ENCODE measurements around the gene SLC38A8.

SLC38A8 gene

GRCh38 chr16:84044118-84044488, 1.5 kb upstream of the SLC38A8 start:
- peak overlapping the region; percentile 49 for H3K4me2 ChIP-seq (ENCODE audit: low read depth, low read length, poor library complexity, severe bottlenecking)
- no peaks in the 10 kb centered on the region for H4K20me1 ChIP-seq (ENCODE audit: insufficient read depth, low read length, poor library complexity, severe bottlenecking)
- no peaks in the 10 kb centered on the region for H3K79me2 ChIP-seq (ENCODE audit: insufficient read depth, low read length)
- TF ChIP-seq CTCF (conservative IDR thresholded peaks at IDR 0.05; ENCODE audit: low read length): peak; percentile 57
- TF ChIP-seq EZH2phosphoT487 (IDR thresholded peaks at IDR 0.05; ENCODE audit: borderline replicate concordance): no peak
- H3K9ac ChIP-seq (ENCODE audit: low read depth, low read length, poor library complexity, severe bottlenecking): no peak overlapping the region
- no peaks in the 10 kb centered on the region for H3K9me2 ChIP-seq (replicated peaks; ENCODE audit: low read depth, low read length)
- no peaks in the 10 kb centered on the region for H3F3A ChIP-seq (ENCODE audit: low read depth)
- H3K9me3 ChIP-seq (ENCODE audit: insufficient read depth, low read depth, low read length): no peaks in the 10 kb centered on the region
- H3K27me3 ChIP-seq (ENCODE audit: insufficient read depth, low read length, poor library complexity, severe bottlenecking): no peaks in the 10 kb centered on the region
- peaks cover 16% of the 10 kb centered on the region for H3K4me1 ChIP-seq (ENCODE audit: insufficient read depth, low read length, poor library complexity, severe bottlenecking)
- no peak overlapping the region for H2AFZ ChIP-seq (ENCODE audit: low read length)
- no peak overlapping the region for H3K4me3 ChIP-seq (ENCODE audit: low read length, poor library complexity, severe bottlenecking)
- H3K36me3 ChIP-seq (ENCODE audit: insufficient read depth, low read length): no peaks in the 10 kb centered on the region

GRCh38 chr16:84043486-84044117, 1.0 kb upstream of the SLC38A8 start:
- H3K27me3 ChIP-seq (ENCODE audit: insufficient read depth, low read length, poor library complexity, severe bottlenecking): no peaks in the 10 kb centered on the region
- H3F3A ChIP-seq (ENCODE audit: low read depth): no peaks in the 10 kb centered on the region
- no peaks in the 10 kb centered on the region for H4K20me1 ChIP-seq (ENCODE audit: insufficient read depth, low read length, poor library complexity, severe bottlenecking)

GRCh38 chr16:84042879-84043485, 387 bp upstream of the SLC38A8 start:
- no peaks in the 10 kb centered on the region for H4K20me1 ChIP-seq (ENCODE audit: insufficient read depth, low read length, poor library complexity, severe bottlenecking)
- no peaks in the 10 kb centered on the region for H3K9me2 ChIP-seq (replicated peaks; ENCODE audit: low read depth, low read length)
- no peak overlapping the region for H2AFZ ChIP-seq (ENCODE audit: low read length)
- peak overlapping the region; percentile 49 for H3K4me2 ChIP-seq (ENCODE audit: low read depth, low read length, poor library complexity, severe bottlenecking)
- H3K79me2 ChIP-seq (ENCODE audit: insufficient read depth, low read length): no peaks in the 10 kb centered on the region
- no peaks in the 10 kb centered on the region for H3K9me3 ChIP-seq (ENCODE audit: insufficient read depth, low read depth, low read length)
- TF ChIP-seq EZH2phosphoT487 (IDR thresholded peaks at IDR 0.05; ENCODE audit: borderline replicate concordance): no peak
- no peak for TF ChIP-seq CTCF (conservative IDR thresholded peaks at IDR 0.05; ENCODE audit: low read length)
- no peaks in the 10 kb centered on the region for H3F3A ChIP-seq (ENCODE audit: low read depth)
- no peaks in the 10 kb centered on the region for H3K27me3 ChIP-seq (ENCODE audit: insufficient read depth, low read length, poor library complexity, severe bottlenecking)
- no peaks in the 10 kb centered on the region for H3K36me3 ChIP-seq (ENCODE audit: insufficient read depth, low read length)
- H3K4me3 ChIP-seq (ENCODE audit: low read length, poor library complexity, severe bottlenecking): peak overlapping the region; percentile 9
- H3K4me1 ChIP-seq (ENCODE audit: insufficient read depth, low read length, poor library complexity, severe bottlenecking): peaks cover 16% of the 10 kb centered on the region
- no peak overlapping the region for H3K9ac ChIP-seq (ENCODE audit: low read depth, low read length, poor library complexity, severe bottlenecking)

More at GRCh38 chr16:84043486-84044117, 1.0 kb upstream of the SLC38A8 start:
- TF ChIP-seq CTCF (conservative IDR thresholded peaks at IDR 0.05; ENCODE audit: low read length) (no peak), EZH2phosphoT487 (IDR thresholded peaks at IDR 0.05; ENCODE audit: borderline replicate concordance) (no peak)
- Histone ChIP-seq H3K79me2 (ENCODE audit: insufficient read depth, low read length) (no peaks in the 10 kb centered on the region), H3K4me1 (ENCODE audit: insufficient read depth, low read length, poor library complexity, severe bottlenecking) (peaks cover 16% of the 10 kb centered on the region), H3K9ac (ENCODE audit: low read depth, low read length, poor library complexity, severe bottlenecking) (no peak overlapping the region), H3K9me3 (ENCODE audit: insufficient read depth, low read depth, low read length) (no peaks in the 10 kb centered on the region), H3K9me2 (replicated peaks; ENCODE audit: low read depth, low read length) (no peaks in the 10 kb centered on the region), H2AFZ (ENCODE audit: low read length) (no peak overlapping the region), H3K4me2 (ENCODE audit: low read depth, low read length, poor library complexity, severe bottlenecking) (peak overlapping the region; percentile 49), H3K36me3 (ENCODE audit: insufficient read depth, low read length) (no peaks in the 10 kb centered on the region), H3K4me3 (ENCODE audit: low read length, poor library complexity, severe bottlenecking) (peak overlapping the region; percentile 9)
